PC-9 (cell line): ENCODE measurements around the gene HAP1.

ENCODE experiments used
- CTCF ChIP-seq: fragments of 200-600 bp; sonication (generic); conservative IDR thresholded peaks from 2 replicates; pipeline ENCODE4 v1.6.1; 2017; ENCODE audit warnings: mixed run types, antibody characterized with exemption, mild to moderate bottlenecking, moderate library complexity
- EZH2 ChIP-seq: fragments of 200-600 bp; sonication (generic); IDR thresholded peaks from 2 replicates; pipeline ENCODE4 v1.8.0; 2017; ENCODE audit warnings: antibody characterized with exemption, low read depth

GRCh38 chr17:41690497-41690896, 43.9 kb downstream of the HAP1 start:
- TF ChIP-seq CTCF: no peak
- no peak for TF ChIP-seq EZH2
